ENCODE data around the gene TCERG1L.

The TCERG1L gene

DNA sequence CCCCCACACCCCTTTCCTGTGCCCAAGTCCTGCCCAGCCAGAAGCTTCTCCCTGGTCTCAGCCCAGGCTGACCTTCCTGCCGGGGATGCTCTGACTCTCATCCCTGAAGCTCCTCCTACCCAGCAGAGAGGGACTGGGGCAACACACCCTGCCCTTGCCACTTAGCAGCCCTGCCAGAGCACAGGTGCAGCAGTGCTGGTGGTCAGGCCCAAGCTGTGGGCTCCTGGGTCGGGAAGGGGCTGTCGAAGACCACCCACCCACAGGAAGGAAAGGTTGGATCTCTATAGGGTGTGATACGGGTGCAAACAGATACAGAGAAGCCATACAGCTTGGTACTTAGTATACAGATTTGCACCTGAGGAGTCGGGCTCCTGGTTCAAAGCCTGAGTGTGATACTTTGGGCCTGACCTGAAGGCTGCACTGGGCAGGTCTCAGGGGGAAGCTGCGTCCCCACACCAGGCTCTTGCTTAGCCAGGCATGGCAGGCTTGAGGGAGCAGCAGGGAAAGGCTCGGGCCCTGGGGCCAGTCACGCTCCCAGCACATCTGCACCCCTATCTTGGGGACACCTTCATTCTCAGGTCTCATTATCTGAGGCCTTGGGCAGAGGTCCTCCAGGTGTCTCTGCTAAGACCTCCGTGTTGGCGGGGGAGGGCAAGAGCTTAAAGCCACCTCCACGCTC is 47.3 kb downstream of the TCERG1L start:
- TF ChIP-seq, protein P1, sequence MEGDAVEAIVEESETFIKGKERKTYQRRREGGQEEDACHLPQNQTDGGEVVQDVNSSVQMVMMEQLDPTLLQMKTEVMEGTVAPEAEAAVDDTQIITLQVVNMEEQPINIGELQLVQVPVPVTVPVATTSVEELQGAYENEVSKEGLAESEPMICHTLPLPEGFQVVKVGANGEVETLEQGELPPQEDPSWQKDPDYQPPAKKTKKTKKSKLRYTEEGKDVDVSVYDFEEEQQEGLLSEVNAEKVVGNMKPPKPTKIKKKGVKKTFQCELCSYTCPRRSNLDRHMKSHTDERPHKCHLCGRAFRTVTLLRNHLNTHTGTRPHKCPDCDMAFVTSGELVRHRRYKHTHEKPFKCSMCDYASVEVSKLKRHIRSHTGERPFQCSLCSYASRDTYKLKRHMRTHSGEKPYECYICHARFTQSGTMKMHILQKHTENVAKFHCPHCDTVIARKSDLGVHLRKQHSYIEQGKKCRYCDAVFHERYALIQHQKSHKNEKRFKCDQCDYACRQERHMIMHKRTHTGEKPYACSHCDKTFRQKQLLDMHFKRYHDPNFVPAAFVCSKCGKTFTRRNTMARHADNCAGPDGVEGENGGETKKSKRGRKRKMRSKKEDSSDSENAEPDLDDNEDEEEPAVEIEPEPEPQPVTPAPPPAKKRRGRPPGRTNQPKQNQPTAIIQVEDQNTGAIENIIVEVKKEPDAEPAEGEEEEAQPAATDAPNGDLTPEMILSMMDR (IDR thresholded peaks at IDR 0.05; ENCODE audit: insufficient read depth, low read length, missing control alignments) = no peak
- ChIA-PET POLR2A (no interaction called here), CTCF (no interaction called here)
- no peak overlapping the region for H3K4me3 ChIP-seq (ENCODE audit: low read depth, low read length)
- DNase-seq (ENCODE audit: low read depth, low spot score) = no peak

- no peak for DNase-seq (ENCODE audit: low read depth, low spot score)
- no peak overlapping the region for H3K4me3 ChIP-seq (ENCODE audit: low read depth, low read length)
- TF ChIP-seq, protein P1 (IDR thresholded peaks at IDR 0.05; ENCODE audit: insufficient read depth, low read length, missing control alignments) = no peak
- CTCF ChIA-PET = no interaction called here
- POLR2A ChIA-PET = no interaction called here
Observed at GRCh38 chr10:131261890-131262475, 49.5 kb downstream of the TCERG1L start.

DNA sequence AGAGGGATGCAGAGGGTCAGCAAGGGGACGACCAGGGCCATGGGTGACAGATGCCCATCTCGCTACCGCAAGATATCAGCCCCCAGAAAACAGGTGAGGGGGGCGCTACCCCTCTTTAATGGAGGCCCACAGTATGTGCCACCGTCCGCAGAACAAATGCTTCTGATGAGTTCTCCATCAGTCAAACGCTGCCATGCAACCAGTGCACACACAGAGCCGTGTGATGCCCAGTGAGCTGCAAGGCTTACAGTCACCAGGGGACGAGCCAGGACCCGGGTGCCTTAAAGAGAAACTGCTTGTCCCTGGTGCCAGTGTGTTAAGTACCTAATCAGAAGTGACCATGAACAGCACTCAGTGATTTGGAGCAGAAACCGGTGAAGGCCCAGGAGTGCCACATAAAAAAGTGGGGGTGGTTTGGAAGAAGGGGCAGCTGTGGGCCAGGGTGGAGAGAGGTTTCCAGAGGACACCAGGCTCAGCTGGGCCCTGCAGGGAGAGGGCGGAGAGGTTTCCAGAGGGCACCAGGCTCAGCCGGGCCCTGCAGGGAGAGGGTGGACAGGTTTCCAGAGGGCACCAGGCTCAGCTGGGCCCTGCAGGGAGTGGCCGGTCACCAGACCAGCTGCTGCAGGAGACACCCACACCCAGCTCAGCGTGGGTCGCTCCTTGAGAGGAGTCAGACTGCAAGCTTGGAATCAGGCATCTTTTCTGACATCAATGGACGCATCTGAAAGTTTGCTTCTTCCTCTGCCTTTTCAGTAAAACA is 50.9 kb downstream of the TCERG1L start:
- POLR2A ChIA-PET = no interaction called here
- no peak for DNase-seq (ENCODE audit: low read depth, low spot score)
- H3K4me3 ChIP-seq (ENCODE audit: low read depth, low read length) = no peak overlapping the region
- TF ChIP-seq, protein P1 (IDR thresholded peaks at IDR 0.05; ENCODE audit: insufficient read depth, low read length, missing control alignments) = no peak
- CTCF ChIA-PET = no interaction called here

GRCh38 chr10:131260031-131260430 is 51.5 kb downstream of the TCERG1L start:
- TF ChIP-seq, protein P1 (IDR thresholded peaks at IDR 0.05; ENCODE audit: insufficient read depth, low read length, missing control alignments) = no peak
- POLR2A ChIA-PET = no interaction called here
- no peak overlapping the region for H3K4me3 ChIP-seq (ENCODE audit: low read depth, low read length)
- CTCF ChIA-PET = no interaction called here
- no peak for DNase-seq (ENCODE audit: low read depth, low spot score)

GRCh38 chr10:131259535-131259934 is 52.0 kb downstream of the TCERG1L start:
- no peak overlapping the region for H3K4me3 ChIP-seq (ENCODE audit: low read depth, low read length)
- DNase-seq (ENCODE audit: low read depth, low spot score) = no peak
- ChIA-PET CTCF (no interaction called here), POLR2A (no interaction called here)
- TF ChIP-seq, protein P1 (IDR thresholded peaks at IDR 0.05; ENCODE audit: insufficient read depth, low read length, missing control alignments) = no peak

- H3K4me3 ChIP-seq (ENCODE audit: low read depth, low read length) = no peak overlapping the region
- DNase-seq (ENCODE audit: low read depth, low spot score) = no peak
- TF ChIP-seq, protein P1 (IDR thresholded peaks at IDR 0.05; ENCODE audit: insufficient read depth, low read length, missing control alignments) = no peak
- ChIA-PET POLR2A (no interaction called here), CTCF (no interaction called here)
Observed at GRCh38 chr10:131258256-131258655, 53.3 kb downstream of the TCERG1L start.

Data from AG04449 (cell line).